ENCODE measurements around the gene ABCA8.
"Not testable (repeated sequence)": the region's sequence is repeated elsewhere in the genome, so short reads cannot be mapped to it uniquely, and the experiment has no call there.

Gene ABCA8, protein sequence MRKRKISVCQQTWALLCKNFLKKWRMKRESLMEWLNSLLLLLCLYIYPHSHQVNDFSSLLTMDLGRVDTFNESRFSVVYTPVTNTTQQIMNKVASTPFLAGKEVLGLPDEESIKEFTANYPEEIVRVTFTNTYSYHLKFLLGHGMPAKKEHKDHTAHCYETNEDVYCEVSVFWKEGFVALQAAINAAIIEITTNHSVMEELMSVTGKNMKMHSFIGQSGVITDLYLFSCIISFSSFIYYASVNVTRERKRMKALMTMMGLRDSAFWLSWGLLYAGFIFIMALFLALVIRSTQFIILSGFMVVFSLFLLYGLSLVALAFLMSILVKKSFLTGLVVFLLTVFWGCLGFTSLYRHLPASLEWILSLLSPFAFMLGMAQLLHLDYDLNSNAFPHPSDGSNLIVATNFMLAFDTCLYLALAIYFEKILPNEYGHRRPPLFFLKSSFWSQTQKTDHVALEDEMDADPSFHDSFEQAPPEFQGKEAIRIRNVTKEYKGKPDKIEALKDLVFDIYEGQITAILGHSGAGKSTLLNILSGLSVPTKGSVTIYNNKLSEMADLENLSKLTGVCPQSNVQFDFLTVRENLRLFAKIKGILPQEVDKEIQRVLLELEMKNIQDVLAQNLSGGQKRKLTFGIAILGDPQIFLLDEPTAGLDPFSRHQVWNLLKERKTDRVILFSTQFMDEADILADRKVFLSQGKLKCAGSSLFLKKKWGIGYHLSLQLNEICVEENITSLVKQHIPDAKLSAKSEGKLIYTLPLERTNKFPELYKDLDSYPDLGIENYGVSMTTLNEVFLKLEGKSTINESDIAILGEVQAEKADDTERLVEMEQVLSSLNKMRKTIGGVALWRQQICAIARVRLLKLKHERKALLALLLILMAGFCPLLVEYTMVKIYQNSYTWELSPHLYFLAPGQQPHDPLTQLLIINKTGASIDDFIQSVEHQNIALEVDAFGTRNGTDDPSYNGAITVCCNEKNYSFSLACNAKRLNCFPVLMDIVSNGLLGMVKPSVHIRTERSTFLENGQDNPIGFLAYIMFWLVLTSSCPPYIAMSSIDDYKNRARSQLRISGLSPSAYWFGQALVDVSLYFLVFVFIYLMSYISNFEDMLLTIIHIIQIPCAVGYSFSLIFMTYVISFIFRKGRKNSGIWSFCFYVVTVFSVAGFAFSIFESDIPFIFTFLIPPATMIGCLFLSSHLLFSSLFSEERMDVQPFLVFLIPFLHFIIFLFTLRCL (N-terminal part only)

GRCh38 chr17:68955181-68955841, at the start of gene ABCA8:
ABCA8 (minus strand) TSS chr17:68955392; CDS start chr17:68942034, 13,358 bp downstream.
- DNase-seq, result no peak

DNA sequence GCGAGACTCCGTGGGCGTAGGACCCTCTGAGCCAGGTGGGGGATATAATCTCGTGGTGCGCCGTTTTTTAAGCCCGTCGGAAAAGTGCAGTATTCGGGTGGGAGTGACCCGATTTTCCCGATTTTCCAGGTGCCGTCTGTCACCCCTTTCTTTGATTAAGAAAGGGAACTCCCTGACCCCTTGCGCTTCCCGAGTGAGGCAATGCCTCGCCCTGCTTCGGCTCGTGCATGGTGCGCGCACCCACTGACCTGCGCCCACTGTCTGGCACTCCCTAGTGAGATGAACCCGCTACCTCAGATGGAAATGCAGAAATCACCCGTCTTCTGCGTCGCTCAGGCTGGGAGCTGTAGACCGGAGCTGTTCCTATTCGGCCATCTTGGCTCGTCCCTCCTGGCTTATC, 49.6 kb upstream of the ABCA8 start:
- not testable (repeated sequence) for DNase-seq

DNA sequence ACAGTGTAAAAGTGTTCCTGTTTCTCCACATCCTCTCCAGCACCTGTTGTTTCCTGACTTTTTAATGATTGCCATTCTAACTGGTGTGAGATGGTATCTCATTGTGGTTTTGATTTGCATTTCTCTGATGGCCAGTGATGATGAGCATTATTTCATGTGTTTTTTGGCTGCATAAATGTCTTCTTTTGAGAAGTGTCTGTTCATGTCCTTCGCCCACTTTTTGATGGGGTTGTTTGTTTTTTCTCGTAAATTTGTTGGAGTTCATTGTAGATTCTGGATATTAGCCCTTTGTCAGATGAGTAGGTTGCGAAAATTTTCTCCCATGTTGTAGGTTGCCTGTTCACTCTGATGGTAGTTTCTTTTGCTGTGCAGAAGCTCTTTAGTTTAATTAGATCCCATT, 44.6 kb upstream of the ABCA8 start:
- not testable (repeated sequence) for DNase-seq

- DNase-seq, result no peak
These were observed 37.9 kb upstream of the ABCA8 start for GRCh38 chr17:68993112-68993511.

- DNase-seq, result no peak
These were observed 32.8 kb upstream of the ABCA8 start for GRCh38 chr17:68987966-68988365.

DNA sequence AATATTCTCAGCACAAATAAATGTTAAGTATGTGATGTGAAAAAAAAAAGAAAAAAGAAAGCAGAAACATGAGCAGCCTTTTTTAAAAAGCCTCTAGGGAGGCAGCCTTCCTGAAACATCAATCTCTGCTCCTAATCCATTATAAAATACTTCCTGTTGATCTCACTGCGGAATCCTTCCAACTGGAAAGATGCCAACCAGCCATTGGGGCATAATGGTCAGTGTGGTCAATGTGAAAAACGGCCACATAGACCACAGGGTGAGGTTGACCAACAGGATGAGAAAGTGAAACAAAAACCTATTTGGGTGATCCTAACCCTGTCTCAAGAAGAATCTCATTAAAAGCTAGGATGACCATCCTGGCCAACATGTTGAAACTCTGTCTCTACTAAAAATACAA, 26.1 kb upstream of the ABCA8 start:
- no peak for DNase-seq

DNA sequence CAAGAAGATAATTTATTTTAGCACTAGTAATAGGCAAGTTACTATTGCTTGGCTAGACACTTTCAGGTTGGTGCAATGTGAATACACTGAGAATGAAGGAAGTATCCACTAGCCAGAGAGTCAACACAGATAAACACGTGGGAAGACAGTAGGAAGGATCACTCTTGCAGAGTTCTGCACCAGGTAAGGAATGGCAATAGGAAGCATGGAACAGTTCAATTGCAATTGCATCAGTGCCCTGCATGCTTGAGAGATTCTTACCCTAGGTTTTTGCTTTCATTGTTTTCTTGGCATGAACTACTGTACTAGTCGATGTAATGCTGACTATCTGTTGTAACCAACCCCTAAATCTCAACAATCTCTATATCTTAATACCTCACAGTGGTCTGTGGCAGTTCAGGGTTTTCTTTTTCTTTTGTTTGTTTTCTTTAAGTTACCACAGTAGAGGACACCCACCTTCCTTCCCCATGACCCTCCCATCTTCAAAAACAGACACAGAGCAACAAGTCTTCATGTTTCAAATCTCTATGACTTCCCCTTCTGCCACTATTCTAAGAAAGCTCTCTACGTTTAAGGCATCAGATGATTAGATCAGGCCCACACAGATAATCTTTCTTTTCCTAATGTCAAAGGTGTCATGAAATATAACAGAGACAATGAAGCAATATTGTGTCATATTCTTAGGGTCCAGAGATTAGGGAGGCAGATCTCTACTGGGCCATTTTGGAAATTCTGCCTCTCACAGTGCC, 18.1 kb upstream of the ABCA8 start:
- DNase-seq, result no peak

DNA sequence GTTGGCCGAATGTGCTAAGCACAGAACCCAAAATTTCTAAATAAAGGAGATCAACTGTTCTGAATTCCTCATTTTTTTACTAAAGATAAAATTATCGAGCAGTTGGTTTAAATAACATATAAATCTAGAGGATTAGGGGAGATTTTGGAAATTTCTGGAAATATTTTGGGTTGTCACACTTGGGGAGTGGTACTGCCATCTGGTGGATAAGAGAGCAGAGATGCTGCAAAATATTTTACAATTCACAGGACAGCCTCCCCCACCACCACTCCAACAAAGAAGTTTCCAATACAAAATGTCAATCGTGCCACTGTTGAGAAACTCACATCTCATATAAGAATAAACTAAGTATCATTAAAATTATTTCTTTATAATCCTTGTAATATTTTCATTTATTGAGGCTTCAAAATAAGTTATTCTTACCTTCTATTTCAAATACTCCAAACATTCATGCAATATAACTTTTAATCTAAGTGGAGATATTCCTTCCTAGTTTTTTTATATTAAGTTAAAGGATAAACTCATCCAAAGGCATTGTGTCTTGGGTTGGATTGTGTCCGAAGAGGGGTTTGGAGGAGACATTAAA, 17.0 kb upstream of the ABCA8 start:
- no peak for DNase-seq

- DNase-seq, result no peak
These were observed 13.9 kb upstream of the ABCA8 start for GRCh38 chr17:68969101-68969500.

- no peak for DNase-seq
These were observed 8.8 kb upstream of the ABCA8 start for GRCh38 chr17:68963958-68964357.

DNA sequence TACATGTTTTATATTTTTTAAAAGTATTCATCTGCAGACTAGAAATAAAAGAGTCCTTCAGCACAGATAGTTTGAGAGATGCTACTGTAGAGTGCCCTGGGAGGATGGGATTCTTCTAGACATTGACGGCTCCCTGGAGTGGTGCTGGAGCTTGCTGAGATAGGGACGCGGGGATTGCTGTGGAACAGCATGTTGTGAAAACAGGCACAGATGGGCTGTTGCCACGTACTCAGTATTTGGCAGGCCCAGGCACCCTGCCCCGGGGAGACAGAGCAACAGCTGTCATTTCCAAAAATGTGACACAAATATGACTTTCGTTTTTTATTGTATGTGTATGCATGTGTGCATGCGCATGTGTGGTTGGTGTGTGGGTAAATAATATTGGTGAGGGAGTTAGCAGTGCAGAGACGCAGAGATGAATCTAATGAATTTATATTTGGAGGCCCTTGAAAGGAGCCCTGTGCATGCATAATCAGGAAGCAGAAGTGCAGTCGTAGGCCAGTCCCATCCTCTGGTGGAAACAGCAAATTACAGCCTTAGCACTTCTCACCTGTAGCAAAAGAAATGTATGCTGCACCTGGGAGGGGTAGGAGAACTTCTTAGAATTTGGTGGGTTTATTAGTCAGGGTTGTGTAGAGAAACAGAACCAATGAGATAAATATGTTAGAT, 6.2 kb upstream of the ABCA8 start:
- no peak for DNase-seq

- not testable (repeated sequence) for DNase-seq
These were observed 3.9 kb upstream of the ABCA8 start for GRCh38 chr17:68959117-68959516.

DNA sequence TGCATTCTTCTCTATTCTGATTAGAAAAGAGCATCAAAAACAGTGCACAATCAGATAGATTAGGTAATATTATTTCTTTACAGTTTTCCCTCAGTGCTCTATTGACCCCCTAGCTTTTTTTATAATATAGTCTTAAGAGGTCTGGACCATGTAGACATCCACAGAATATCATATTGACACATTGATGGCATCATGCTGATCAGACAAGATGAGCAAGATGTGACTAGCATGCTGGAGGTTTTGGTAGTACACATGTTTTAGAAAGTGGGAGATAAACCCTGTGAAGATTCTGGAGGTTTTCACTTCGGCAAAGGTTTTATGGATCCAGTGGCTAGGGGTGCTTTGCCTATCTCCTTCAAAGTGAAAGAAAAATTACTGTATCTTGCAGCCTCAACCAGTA, 2.8 kb upstream of the ABCA8 start:
- DNase-seq, result no peak

- DNase-seq, result no peak
These were observed 871 bp downstream of the ABCA8 start for GRCh38 chr17:68954146-68954896.

DNA sequence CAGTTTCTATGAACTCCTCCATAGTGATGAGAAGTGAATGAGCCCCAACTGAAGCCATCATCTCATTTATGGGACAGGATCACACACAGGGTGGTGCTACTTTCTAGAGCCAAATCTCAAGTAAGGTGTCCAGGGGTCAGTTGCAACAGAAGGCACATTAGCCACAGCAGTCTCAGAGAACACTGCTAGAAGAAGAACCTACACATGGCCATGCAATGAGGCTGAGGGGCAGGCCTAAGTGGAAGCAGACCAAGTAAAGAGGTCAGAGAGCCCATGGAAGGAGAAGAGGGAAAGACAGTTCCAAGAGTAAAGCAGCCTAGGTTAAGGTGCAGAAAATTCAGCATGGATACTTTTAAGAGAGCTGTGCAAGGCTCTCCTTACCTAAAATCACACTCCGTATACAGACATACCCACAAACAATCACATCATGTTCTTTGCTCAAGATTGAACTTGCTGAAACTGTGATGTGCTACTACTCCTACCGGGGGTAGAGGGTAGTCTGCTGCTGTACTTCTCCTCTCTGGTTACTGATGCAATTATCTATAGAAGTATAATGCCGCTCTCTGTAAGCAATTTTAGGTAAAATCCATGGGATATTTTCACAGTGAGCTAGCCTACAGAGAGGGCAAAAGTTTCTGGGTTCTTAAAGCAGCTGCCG, 1.7 kb downstream of the ABCA8 start:
- DNase-seq, result no peak

DNA sequence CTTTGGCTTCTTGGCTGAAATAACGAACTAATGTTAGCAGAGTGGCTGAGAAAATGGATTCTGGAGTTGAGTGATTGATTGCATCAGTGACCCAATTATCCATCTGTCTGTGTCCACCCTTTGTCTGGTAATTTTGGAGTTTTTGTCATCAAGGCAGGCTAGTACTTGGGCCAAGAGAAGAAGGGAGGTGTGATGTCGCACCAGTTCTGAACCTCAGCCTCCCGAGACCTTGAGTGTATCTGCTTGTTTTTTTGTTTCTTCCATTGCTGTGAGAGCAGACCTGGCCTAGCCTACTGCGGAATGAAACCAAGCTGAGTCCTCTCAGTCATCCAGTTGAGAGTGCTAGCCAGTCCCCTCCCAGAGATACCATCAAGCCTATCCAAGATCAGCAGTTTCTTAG, 4.5 kb downstream of the ABCA8 start:
- no peak for DNase-seq

DNA sequence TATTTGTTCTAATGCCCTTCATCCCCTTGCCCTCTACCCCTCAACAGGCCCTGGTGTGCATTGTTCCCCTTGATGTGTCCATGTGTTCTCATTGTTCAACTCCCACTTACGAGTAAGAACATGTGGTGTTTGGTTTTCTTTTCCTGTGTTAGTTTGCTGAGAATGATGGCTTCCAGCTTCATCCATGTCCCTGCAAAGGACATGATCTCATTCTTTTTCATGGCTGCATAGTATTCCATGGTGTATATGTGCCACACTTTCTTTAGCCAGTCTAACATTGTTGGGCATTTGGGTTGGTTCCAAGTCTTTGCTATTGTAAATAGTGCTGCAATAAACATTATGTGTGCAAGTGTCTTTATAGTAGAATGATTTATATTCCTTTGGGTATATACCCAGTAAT, 7.3 kb downstream of the ABCA8 start:
- DNase-seq, result not testable (repeated sequence)

DNA sequence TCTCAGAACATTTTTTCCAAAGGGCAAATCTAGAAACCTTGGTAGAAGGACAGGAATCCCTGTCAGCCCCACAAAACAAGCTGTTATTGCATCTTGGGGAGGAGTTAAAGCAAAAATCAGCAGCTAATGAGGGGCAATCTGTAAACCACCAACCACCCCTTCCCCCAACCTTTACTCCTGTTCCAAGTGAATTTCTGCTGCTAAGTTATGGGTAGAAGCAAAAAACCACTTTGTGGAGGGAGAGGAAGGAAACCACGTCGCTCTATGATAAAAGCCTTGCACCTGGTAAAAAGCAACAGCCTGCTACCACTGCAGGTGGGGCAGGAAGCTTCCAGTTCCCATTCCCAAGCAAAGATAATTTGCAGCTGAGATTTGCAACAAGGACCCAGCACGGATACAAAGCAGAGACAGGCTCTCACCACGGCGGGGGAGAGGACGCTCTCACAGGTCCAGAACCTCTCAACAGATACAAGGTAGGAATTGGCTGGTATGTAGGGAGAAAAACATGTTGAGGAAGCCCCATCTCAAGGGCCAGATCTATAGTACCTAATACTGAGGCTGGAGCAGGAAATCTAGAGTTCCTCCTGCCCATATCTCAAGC, 10.7 kb downstream of the ABCA8 start:
- no peak for DNase-seq

- DNase-seq, result not testable (repeated sequence)
These were observed 11.4 kb downstream of the ABCA8 start for GRCh38 chr17:68943812-68944182.
